ENCODE data around the gene KCNK1. TPM values are rescaled to one million over a fixed set of nuclear protein-coding genes. Genes with fewer than 3 reads are reported as not detected.

KCNK1 gene
- polyA plus RNA-seq, 1 of the 3 experiments (the other 2 are of a cell fraction): 10.6 TPM

DNA sequence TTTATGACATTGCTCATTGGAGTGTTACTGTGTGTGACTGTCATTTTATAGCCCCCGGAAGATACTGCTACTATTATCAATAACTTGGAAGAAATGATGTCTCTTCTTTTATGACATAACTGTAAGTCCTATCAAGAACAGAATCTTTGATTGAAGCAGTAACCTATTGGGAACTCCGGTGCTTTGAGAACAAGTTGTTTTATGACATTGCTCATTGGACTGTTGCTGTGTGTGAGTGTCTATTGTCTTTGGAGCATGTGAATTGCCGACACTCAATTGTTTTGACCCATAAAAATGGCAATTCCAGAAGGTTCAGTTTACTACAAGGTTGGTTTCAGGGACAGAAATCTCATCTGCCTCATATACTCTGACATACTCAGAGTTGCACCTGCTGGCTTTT lies 8.0 kb downstream of the KCNK1 start:
- DNase-seq: no peak
- Histone ChIP-seq H3K9ac (no peak overlapping the region), H3K4me3 (ENCODE audit: low read depth in 2 of 2, low read length in 1 of 2) (no peak overlapping the region), H3K9me3 (no peaks in the 10 kb centered on the region), H4K20me1 (ENCODE audit: insufficient read depth) (0 out of 2 replicates have a peak, but pooled peaks cover 4% of the 10 kb centered on the region), H3K79me2 (ENCODE audit: insufficient read depth) (no peaks in the 10 kb centered on the region; the same call in 1 of the 2 replicates), H3K27ac (ENCODE audit: low read depth in 2 of 2, low read length in 1 of 2) (no peak overlapping the region), H3K4me1 (ENCODE audit: control insufficient read depth in 1 of 2, insufficient read depth in 2 of 2, low read depth in 1 of 2, low read length in 1 of 2) (no peaks in the 10 kb centered on the region; a peak in 1 of 4 replicates), H3F3A (replicated peaks; ENCODE audit: insufficient read depth) (no peaks in the 10 kb centered on the region), H3K27me3 (ENCODE audit: insufficient read depth) (no peaks in the 10 kb centered on the region), H3K9me2 (no peaks in the 10 kb centered on the region), H3K4me2 (no peak overlapping the region), H3K36me3 (replicated peaks in 1 of 2; ENCODE audit: control insufficient read depth in 1 of 2, insufficient read depth in 2 of 2, low read length in 1 of 2) (peaks cover 0 to 3% of the 10 kb centered on the region in 2 experiments), H2AFZ (ENCODE audit: low read depth) (no peak overlapping the region)
- CTCF ChIA-PET: no interaction called here
- no peak for TF ChIP-seq NFIC (IDR thresholded peaks at IDR 0.05; ENCODE audit: borderline replicate concordance)
- no peak for TF ChIP-seq MEF2A (IDR thresholded peaks at IDR 0.05; ENCODE audit: borderline replicate concordance, low read depth)
- TF ChIP-seq TCF12 (IDR thresholded peaks at IDR 0.05): no peak
- no peak for TF ChIP-seq SIN3A (IDR thresholded peaks at IDR 0.05; ENCODE audit: borderline replicate concordance, low read depth, low read length)
- no peak for TF ChIP-seq FOXM1 (IDR thresholded peaks at IDR 0.05; ENCODE audit: low read depth)
- TF ChIP-seq, protein P1, sequence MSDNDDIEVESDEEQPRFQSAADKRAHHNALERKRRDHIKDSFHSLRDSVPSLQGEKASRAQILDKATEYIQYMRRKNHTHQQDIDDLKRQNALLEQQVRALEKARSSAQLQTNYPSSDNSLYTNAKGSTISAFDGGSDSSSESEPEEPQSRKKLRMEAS (IDR thresholded peaks at IDR 0.05; ENCODE audit: low read depth): no peak
- TF ChIP-seq RAD21 (IDR thresholded peaks at IDR 0.05; ENCODE audit: low read length): no peak
- TF ChIP-seq SMC3 (IDR thresholded peaks at IDR 0.05; ENCODE audit: low read depth, low read length): no peak
- no peak for TF ChIP-seq GATA2 (CRISPR knock-in tag; IDR thresholded peaks at IDR 0.05)
- TF ChIP-seq RFX5 (IDR thresholded peaks at IDR 0.05; ENCODE audit: low read length): no peak
- TF ChIP-seq REST (IDR thresholded peaks at IDR 0.05; ENCODE audit: low read depth, low read length): no peak
- TF ChIP-seq USF1 (IDR thresholded peaks at IDR 0.05; ENCODE audit: borderline replicate concordance, low read depth): no peak
- no peak for TF ChIP-seq GABPA (IDR thresholded peaks at IDR 0.05; ENCODE audit: low read depth)
- TF ChIP-seq CHD2 (IDR thresholded peaks at IDR 0.05; ENCODE audit: low read length, partially characterized antibody): no peak
- TF ChIP-seq, protein P2, sequence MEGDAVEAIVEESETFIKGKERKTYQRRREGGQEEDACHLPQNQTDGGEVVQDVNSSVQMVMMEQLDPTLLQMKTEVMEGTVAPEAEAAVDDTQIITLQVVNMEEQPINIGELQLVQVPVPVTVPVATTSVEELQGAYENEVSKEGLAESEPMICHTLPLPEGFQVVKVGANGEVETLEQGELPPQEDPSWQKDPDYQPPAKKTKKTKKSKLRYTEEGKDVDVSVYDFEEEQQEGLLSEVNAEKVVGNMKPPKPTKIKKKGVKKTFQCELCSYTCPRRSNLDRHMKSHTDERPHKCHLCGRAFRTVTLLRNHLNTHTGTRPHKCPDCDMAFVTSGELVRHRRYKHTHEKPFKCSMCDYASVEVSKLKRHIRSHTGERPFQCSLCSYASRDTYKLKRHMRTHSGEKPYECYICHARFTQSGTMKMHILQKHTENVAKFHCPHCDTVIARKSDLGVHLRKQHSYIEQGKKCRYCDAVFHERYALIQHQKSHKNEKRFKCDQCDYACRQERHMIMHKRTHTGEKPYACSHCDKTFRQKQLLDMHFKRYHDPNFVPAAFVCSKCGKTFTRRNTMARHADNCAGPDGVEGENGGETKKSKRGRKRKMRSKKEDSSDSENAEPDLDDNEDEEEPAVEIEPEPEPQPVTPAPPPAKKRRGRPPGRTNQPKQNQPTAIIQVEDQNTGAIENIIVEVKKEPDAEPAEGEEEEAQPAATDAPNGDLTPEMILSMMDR (IDR thresholded peaks at IDR 0.05): no peak
- no peak for TF ChIP-seq EZH2phosphoT487 (IDR thresholded peaks at IDR 0.05; ENCODE audit: borderline replicate concordance, low read depth)
- no peak for TF ChIP-seq NRF1 (IDR thresholded peaks at IDR 0.05; ENCODE audit: low read depth, low read length)
- POLR2A ChIA-PET: no interaction called here
- 93% methylated on average over 3 of the region's 3 CpGs for WGBS (ENCODE audit: low lambda C conversion rate)
